Neural crest cell (in vitro differentiated cells): ENCODE measurements around the gene RAD18. TPM values are rescaled to one million over a fixed set of nuclear protein-coding genes. Genes with fewer than 3 reads are reported as not detected.

Experiments used
- DNase-seq: peaks from one replicate; pipeline ENCODE4 v3.0.0; 2021; ENCODE audit warnings: low read depth, mixed read lengths, low spot score
- H3K27ac Mint-ChIP-seq: one replicate; pipeline ENCODE4 v1.8.0; 2021; ENCODE audit warnings: mild to moderate bottlenecking, mixed read lengths; ENCODE audit not compliant: unreplicated experiment
- H3K27me3 Mint-ChIP-seq: 2 replicates; pipeline ENCODE4 v1.8.0; 2021; ENCODE audit warnings: low read depth, mild to moderate bottlenecking, mixed read lengths
- H3K36me3 Mint-ChIP-seq: 2 replicates; pipeline ENCODE4 v1.8.0; 2021; ENCODE audit warnings: low read depth, mild to moderate bottlenecking, mixed read lengths
- H3K4me1 Mint-ChIP-seq: 2 replicates; pipeline ENCODE4 v1.8.0; 2021; ENCODE audit warnings: mixed read lengths
- H3K4me3 Mint-ChIP-seq: one replicate; pipeline ENCODE4 v1.8.0; 2021; ENCODE audit warnings: mild to moderate bottlenecking, mixed read lengths
- H3K9me3 Mint-ChIP-seq: 2 replicates; pipeline ENCODE4 v1.8.0; 2021; ENCODE audit warnings: mixed read lengths
- CTCF ChIP-seq: fragments of 200-600 bp; sonication (generic); conservative IDR thresholded peaks from 2 replicates; pipeline ENCODE4 v1.5.0; 2021; ENCODE audit warnings: antibody characterized with exemption, mild to moderate bottlenecking
- total RNA-seq: library from RNA; stranded (reverse); gene quantifications from 2 replicates; pipeline ENCODE4 v1.2.1, GENCODE V29; 2021

RAD18 gene
- total RNA-seq, 1 donor from 2014 or later, result 36.3 TPM

GRCh38 chr3:8886546-8886945, 76.7 kb downstream of the RAD18 start:
- Mint-ChIP-seq H3K4me3 (no peak overlapping the region), H3K9me3 (no peaks in the 10 kb centered on the region), H3K27me3 (no peaks in the 10 kb centered on the region), H3K27ac (no peak overlapping the region), H3K4me1 (peaks cover 8% of the 10 kb centered on the region), H3K36me3 (peaks cover 23% of the 10 kb centered on the region)
- DNase-seq, result no peak
- TF ChIP-seq CTCF, result no peak

GRCh38 chr3:8885536-8886316, 77.5 kb downstream of the RAD18 start:
- Mint-ChIP-seq H3K9me3 (no peaks in the 10 kb centered on the region), H3K27ac (no peak overlapping the region), H3K4me3 (no peak overlapping the region), H3K4me1 (peaks cover 8% of the 10 kb centered on the region), H3K27me3 (no peaks in the 10 kb centered on the region), H3K36me3 (peaks cover 27% of the 10 kb centered on the region)
- no peak for TF ChIP-seq CTCF
- DNase-seq, result no peak

GRCh38 chr3:8884630-8885290, 78.5 kb downstream of the RAD18 start:
- Mint-ChIP-seq H3K4me3 (no peak overlapping the region), H3K9me3 (no peaks in the 10 kb centered on the region), H3K27me3 (no peaks in the 10 kb centered on the region), H3K4me1 (peaks cover 8% of the 10 kb centered on the region), H3K36me3 (peaks cover 28% of the 10 kb centered on the region), H3K27ac (peak overlapping the region; percentile 57)
- no peak for TF ChIP-seq CTCF
- no peak for DNase-seq

GRCh38 chr3:8882642-8883041, 80.6 kb downstream of the RAD18 start:
- no peaks in the 10 kb centered on the region for H3K9me3 Mint-ChIP-seq
- DNase-seq, result no peak
- no peak for TF ChIP-seq CTCF
- no peak overlapping the region for H3K27ac Mint-ChIP-seq
- peaks cover 8% of the 10 kb centered on the region for H3K4me1 Mint-ChIP-seq
- no peaks in the 10 kb centered on the region for H3K27me3 Mint-ChIP-seq
- H3K36me3 Mint-ChIP-seq, result peaks cover 29% of the 10 kb centered on the region
- H3K4me3 Mint-ChIP-seq, result no peak overlapping the region

GRCh38 chr3:8882171-8882593, 81.1 kb downstream of the RAD18 start:
- H3K4me3 Mint-ChIP-seq, result no peak overlapping the region
- DNase-seq, result no peak
- no peak overlapping the region for H3K27ac Mint-ChIP-seq
- peaks cover 8% of the 10 kb centered on the region for H3K4me1 Mint-ChIP-seq
- TF ChIP-seq CTCF, result no peak
- peaks cover 33% of the 10 kb centered on the region for H3K36me3 Mint-ChIP-seq
- no peaks in the 10 kb centered on the region for H3K27me3 Mint-ChIP-seq
- no peaks in the 10 kb centered on the region for H3K9me3 Mint-ChIP-seq
